GM19023 (cell line): ENCODE results near the gene IFT122.
"Not testable (repeated sequence)": the region's sequence is repeated elsewhere in the genome, so short reads cannot be mapped to it uniquely, and the experiment has no call there.

Source experiments
- ATAC-seq: cut with Tn5 transposase; IDR thresholded peaks from one replicate; pipeline ENCODE4 v1.9.1; 2021; ENCODE audit warnings: mild to moderate bottlenecking, moderate library complexity; ENCODE audit not compliant: unreplicated experiment

IFT122 gene

DNA sequence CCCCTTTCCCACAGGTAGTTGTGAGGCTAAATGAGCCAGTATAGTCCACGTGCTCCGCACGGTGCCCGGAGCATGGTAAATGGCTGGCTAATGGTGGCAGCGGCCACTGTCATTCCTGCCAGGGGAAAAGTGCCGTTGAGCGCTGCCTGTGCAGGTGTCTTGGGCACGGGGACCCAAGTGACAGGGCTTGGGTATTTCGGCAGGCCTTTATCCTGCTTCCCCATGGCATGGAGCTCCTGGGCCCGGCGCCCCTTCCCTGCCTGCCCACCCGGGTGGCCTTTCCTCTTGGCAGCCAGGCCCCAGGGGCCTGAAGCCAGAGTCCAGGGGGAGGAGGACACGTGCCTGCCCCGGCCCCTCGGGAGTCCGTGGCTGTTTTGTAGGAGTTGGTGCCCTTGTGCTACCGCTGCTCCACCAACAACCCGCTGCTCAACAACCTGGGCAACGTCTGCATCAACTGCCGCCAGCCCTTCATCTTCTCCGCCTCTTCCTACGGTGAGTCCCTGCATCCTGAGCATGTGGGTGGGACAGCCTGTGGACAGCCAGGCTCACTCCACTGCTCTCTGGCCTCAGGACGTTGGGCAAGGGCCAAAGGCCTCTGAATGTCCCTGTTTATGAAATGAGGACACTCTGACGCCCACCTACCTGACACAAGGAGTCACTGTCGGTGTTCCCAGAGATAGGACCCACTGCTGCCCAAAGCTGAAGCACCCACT, 75.2 kb downstream of the IFT122 start:
- ATAC-seq, result not testable (repeated sequence)

DNA sequence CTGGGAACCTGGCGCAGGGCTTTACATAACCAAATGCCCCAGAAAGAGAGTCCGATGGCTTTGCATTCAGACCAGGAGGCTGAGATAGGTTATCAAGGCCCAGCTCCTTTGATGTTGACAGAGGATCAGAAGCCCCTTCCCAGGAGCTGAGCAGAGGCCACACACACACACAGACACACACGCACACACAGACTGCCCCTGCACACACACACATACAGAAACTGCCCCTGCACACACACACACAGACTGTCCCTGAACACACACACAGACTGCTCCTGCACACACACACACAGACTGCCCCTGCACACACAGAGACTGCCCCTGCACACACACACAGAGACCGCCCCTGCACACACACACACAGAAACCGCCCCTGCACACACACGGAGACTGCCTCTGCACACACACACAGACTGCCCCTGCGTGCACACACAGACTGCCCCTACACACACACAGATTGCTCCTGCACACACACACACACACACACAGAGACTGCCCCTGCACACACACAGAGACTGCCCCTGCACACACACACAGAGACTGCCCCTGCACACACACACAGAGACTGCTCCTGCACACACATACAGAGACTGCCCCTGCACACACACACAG, 75.9 kb downstream of the IFT122 start:
- not testable (repeated sequence) for ATAC-seq

DNA sequence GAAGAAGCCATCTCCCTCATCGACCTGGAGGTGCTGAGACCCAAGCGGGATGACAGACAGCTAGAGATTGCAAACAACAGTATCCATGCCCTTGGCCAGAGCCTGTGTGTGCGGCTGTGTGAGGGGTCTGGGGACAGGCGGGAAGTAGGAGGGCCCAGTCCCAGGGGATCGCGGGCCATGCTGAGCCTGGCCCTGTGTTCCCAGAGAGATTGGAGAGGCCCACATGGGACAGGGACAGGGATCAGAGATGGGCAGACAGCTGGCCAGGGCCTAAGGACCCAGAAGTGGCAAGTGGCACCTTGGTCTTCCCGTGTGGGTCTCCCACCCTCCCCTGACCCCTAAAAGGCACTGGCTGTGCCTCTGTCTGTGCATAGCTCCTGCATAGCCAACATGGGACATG, 77.5 kb downstream of the IFT122 start:
- no peak for ATAC-seq

DNA sequence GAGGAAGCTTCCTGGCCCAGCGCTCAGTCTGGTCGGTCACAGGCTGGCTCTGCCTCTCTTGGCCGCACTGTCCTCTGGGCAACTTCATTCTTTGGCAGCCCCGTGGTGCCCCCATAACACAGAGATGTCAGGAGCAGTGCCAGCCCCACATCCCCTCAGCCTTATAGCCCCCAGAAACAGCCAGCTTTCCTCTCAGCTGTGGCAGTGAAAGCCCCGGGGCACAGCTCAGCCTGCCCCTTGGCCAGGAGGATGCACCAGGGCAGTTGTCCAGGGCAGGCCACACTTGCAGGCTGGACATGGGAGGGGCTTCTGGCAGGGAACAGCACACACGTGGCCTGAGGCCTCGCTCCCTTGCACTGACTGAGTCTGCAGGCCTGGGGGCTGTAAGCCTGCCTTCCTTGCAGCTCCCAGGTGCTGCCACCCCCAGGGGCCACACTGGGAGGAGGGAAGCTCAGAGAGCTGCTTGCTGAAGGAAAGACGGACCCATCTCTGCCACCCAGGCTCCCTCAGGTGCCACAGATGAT, 78.1 kb downstream of the IFT122 start:
- ATAC-seq, result no peak

DNA sequence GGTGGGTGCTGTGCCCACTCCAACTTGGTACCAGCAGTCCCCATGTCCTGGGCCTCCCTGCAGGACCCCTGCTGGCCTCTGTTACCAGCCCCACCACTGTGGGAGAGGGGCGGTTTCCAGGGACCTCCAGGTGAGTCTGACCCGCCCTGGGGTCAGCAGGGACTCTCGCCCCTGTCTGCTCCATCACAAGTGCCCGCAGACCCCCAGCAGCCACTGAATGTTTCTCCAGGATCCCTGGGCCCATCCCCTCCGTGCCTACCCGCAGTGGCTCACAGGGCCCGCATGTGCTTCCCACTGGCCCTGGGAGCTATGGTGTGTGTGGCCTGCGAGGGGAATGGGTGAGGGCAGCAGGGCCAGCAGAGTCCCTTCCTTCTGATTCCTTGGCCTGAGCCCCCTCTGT, 78.6 kb downstream of the IFT122 start:
- ATAC-seq, result no peak

DNA sequence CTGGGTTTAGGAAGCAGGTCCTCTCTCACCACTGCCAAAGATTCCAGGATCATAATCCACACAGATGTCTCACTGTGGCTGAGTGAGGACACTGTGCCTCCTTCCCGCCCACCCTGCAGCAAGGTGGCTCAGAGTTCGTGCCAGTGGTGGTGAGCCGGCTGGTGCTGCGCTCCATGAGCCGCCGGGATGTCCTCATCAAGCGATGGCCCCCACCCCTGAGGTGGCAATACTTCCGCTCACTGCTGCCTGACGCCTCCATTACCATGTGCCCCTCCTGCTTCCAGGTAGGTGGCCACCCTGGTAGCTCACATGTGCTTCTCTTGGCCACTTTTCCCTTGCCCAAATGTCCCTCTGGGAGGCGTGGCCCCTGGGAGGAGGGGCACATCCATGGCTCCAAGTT, 79.4 kb downstream of the IFT122 start:
- ATAC-seq, result no peak

DNA sequence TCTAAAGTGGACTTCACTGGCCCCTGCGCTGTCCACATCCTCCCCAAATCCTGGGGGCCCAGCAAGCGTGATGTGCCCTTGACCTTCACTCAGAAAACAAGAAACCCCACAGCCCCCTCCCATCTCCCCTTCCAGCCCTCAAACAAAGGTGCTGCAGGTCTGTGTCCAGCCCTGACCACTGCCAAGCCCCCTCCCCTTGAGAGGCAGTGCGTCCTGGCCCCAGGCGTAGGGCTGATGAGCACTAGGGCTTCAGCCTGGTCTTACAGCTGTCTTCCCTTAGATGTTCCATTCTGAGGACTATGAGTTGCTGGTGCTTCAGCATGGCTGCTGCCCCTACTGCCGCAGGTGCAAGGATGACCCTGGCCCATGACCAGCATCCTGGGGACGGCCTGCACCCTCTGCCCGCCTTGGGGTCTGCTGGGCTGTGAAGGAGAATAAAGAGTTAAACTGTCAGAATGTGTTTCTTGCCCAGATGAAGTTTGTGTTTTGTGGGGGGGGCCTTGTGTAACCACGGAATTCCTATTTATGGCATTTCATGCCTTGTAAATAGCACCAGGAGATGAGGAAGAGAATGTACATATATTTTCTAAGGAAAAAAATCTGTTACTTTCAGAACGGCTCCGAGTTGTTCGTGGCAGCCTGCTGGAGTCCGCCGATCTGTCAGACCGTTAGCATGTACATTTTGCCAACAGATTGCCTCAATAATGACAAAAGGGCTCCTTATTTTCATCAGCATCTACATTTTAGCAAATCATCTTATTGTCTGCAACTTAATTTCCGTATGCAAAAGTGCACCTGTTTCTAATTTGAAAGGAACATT, 80.1 kb downstream of the IFT122 start:
- no peak for ATAC-seq

DNA sequence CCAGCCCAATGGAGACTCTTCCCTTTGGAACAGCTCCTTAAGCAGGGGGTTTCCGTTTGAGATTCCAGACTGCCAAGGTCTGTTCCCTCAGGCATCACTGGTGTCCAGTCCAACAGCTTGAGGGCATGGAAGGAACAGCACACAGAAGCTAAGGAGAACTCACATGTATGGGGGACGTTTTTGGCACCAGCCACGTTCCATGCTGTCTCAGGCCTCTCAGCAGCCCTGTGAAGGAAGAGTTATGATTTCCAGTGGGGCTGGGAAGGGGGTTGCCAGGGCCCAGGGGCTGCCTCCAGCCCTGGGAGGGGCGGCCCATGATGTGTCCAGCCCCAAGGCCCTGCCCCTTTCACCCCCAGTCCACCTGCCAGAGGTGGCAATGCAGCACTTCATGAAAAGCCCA, 80.9 kb downstream of the IFT122 start:
- ATAC-seq, result no peak

DNA sequence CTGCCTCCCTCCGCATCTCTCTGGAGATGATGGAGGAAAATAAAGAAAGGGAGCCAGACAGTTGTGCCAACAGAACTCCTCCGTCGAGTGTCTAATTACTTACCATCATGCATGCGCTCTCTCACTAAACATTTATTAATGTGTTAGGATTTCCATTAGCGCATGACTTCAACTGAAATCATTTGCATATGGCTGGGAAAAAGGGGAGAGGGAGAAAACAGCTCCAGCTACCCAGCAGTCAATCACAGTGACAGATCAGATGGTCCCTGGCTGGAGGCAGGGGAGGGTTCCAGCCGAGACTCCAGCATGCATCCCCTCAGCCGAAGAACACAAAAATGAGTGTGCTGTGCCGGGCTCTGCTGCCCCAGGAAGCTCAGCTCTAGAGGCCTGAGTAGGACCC, 81.6 kb downstream of the IFT122 start:
- no peak for ATAC-seq

DNA sequence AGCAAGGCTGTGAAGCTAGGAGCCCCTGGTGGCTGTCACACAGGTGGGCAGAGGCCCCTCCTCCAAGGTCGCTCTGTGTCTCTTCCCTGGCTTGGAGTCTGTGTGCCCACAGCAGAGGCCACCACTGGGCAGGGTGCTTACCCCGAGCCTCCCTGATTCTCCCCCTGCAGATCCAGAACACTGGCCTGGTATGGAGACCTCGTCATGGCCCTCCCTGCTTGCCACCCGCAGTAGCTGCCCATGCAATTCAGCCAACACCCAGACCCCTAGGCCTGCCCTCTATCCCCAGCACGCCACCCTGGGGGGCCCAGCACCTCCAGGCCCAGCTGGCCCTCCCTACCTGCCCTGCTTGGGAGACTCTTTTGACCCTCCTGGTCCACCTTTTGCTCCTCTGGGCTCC, 82.9 kb downstream of the IFT122 start:
- ATAC-seq, result no peak

DNA sequence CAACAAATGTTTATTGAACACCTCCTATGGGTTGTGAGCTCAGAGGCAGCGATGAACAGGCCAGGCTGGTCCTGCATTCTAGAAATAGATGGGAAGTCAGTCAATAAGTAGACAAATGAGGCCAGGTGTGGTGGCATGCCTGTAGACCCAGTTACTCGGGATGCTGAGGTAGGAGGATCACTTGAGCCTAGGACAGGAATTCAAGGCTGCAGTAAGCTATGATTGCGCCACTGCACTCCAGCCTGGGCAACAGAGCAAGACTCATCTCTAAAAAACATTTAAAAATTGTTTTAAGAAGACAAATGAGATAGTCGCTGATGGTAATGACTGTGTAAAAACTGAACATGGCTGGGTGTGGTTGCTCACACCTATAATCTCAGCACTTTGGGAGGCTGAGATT, 84.1 kb downstream of the IFT122 start:
- no peak for ATAC-seq

DNA sequence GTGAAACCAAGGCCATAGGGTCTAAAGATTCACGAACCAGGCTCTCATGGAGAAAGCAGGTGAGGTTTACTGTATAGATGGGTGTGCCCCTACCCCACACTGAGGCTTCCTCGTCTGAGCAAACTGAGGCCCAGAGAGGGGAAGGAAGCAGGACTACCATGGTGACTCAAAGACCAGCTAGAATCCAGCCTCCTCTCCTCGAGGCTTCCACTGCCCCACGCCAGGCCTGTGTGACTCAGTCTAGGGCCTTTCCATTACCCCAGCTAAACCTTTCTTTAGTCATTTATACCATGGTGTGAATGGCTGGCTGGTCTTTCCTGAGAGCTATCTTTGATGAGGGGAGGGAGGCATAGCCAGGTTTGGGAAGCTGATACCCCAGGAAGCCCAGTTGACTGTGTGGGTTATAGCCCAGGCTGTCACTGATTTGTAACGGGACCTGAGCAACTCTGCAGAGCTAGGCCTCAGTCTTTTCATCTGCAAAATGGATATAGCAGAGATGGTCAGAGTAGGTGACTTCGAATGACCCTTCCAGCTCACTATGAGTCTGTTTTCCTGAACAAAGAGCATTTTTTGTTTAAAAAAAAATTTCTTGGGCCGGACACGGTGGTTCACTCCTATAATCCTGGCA, 85.4 kb downstream of the IFT122 start:
- ATAC-seq, result no peak

DNA sequence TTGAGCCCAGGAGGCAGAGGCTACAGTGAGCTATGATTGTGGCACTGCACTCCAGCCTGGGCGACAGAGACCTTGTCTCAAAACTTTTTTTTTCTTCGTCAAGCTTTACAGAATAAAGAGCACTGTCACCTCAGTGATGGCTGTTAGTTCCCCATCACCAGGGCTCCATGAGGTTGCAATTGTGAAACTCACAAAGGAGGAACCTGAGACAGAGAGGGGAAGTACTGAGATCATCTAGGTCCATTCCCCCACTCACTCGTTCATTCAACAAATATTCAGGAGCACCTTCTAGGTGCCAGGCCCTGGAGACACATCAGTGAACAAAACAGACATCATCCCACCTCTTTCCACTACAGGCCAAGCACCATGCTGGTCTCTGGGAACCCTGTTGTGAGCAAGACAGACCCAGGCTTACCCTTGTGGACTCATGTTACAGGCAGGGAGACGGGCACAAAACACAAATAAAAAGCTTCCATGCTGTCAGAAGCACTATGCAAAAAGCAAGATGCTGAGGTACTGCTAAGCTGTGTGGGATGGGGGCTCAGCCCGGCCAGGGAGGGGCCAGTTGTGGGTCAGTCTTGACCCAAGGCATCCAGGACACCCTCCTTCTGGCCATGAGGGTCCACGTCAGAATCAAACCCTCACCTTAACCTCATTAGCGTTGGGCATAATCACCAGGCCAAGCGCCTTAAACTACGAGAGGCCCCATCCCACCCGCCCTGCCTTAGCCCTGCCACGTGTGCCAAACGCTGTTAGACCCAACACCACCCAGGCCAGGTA, 86.3 kb downstream of the IFT122 start:
- ATAC-seq, result peak; percentile 88

DNA sequence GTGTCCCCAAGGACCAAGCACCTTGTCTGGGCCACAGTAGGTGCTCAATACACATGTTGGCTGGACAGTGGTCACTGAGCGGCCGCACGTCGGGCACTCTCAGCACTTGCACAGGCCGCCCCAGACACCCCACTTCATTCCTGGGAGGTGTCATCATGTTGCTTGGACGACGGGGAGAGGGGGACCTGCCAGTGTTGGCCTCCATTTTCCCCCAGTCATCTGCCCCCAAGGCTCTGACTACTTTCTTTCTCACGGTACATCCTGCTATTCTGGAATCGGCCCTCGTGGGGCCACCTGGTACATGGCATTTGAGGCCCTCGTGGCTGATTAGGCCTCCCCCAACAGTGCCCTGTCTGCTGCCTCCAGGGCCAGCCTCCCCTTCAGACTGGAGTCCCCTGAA, 87.2 kb downstream of the IFT122 start:
- ATAC-seq, result no peak

DNA sequence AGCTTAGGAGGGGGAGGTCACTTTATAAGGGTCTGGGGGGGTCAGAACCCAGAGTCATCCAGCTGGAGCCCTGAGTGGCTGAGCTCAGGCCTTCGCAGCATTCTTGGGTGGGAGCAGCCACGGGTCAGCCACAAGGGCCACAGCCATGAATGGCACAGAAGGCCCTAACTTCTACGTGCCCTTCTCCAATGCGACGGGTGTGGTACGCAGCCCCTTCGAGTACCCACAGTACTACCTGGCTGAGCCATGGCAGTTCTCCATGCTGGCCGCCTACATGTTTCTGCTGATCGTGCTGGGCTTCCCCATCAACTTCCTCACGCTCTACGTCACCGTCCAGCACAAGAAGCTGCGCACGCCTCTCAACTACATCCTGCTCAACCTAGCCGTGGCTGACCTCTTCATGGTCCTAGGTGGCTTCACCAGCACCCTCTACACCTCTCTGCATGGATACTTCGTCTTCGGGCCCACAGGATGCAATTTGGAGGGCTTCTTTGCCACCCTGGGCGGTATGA, 88.6 kb downstream of the IFT122 start, which contains the start of gene RHO:
Gene RHO, plus strand, starts transcription at position 51 of the 512 bp plus-strand sequence. Its CDS starts 95 bp downstream, at position 146.
- no peak for ATAC-seq

DNA sequence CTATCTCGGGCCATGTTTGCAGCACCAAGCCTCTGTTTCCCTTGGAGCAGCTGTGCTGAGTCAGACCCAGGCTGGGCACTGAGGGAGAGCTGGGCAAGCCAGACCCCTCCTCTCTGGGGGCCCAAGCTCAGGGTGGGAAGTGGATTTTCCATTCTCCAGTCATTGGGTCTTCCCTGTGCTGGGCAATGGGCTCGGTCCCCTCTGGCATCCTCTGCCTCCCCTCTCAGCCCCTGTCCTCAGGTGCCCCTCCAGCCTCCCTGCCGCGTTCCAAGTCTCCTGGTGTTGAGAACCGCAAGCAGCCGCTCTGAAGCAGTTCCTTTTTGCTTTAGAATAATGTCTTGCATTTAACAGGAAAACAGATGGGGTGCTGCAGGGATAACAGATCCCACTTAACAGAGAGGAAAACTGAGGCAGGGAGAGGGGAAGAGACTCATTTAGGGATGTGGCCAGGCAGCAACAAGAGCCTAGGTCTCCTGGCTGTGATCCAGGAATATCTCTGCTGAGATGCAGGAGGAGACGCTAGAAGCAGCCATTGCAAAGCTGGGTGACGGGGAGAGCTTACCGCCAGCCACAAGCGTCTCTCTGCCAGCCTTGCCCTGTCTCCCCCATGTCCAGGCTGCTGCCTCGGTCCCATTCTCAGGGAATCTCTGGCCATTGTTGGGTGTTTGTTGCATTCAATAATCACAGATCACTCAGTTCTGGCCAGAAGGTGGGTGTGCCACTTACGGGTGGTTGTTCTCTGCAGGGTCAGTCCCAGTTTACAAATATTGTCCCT, 89.6 kb downstream of the IFT122 start:
- ATAC-seq, result no peak

DNA sequence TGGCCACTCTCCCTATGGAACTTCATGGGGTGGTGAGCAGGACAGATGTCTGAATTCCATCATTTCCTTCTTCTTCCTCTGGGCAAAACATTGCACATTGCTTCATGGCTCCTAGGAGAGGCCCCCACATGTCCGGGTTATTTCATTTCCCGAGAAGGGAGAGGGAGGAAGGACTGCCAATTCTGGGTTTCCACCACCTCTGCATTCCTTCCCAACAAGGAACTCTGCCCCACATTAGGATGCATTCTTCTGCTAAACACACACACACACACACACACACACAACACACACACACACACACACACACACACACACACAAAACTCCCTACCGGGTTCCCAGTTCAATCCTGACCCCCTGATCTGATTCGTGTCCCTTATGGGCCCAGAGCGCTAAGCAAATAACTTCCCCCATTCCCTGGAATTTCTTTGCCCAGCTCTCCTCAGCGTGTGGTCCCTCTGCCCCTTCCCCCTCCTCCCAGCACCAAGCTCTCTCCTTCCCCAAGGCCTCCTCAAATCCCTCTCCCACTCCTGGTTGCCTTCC, 90.3 kb downstream of the IFT122 start:
- no peak for ATAC-seq

DNA sequence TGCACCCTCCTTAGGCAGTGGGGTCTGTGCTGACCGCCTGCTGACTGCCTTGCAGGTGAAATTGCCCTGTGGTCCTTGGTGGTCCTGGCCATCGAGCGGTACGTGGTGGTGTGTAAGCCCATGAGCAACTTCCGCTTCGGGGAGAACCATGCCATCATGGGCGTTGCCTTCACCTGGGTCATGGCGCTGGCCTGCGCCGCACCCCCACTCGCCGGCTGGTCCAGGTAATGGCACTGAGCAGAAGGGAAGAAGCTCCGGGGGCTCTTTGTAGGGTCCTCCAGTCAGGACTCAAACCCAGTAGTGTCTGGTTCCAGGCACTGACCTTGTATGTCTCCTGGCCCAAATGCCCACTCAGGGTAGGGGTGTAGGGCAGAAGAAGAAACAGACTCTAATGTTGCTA, 90.8 kb downstream of the IFT122 start:
- no peak for ATAC-seq

DNA sequence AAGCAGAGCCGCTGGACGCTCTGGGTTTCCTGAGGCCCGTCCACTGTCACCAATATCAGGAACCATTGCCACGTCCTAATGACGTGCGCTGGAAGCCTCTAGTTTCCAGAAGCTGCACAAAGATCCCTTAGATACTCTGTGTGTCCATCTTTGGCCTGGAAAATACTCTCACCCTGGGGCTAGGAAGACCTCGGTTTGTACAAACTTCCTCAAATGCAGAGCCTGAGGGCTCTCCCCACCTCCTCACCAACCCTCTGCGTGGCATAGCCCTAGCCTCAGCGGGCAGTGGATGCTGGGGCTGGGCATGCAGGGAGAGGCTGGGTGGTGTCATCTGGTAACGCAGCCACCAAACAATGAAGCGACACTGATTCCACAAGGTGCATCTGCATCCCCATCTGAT, 91.7 kb downstream of the IFT122 start:
- no peak for ATAC-seq
